ENCODE measurements around the gene FIGNL1.

DNA sequence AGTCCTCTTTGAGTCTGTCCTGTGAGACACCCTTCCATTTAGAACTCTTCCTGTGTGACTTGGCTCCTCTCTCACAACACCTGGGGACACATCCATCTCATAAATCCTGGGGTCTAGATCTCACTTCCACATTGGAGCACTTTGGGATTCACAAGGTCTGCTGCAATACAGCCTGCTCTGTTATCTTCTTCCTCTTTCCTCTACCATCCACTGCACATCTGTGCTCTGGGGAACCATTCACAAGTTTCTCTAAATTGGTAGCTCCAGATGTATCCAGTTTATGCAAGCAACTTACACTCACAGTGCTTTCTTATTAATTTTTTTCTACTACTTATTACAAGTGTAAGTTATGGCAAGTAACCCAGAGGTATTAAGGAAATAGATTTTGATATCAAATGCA lies 5.5 kb upstream of the FIGNL1 start:
- TF ChIP-seq, protein P1, sequence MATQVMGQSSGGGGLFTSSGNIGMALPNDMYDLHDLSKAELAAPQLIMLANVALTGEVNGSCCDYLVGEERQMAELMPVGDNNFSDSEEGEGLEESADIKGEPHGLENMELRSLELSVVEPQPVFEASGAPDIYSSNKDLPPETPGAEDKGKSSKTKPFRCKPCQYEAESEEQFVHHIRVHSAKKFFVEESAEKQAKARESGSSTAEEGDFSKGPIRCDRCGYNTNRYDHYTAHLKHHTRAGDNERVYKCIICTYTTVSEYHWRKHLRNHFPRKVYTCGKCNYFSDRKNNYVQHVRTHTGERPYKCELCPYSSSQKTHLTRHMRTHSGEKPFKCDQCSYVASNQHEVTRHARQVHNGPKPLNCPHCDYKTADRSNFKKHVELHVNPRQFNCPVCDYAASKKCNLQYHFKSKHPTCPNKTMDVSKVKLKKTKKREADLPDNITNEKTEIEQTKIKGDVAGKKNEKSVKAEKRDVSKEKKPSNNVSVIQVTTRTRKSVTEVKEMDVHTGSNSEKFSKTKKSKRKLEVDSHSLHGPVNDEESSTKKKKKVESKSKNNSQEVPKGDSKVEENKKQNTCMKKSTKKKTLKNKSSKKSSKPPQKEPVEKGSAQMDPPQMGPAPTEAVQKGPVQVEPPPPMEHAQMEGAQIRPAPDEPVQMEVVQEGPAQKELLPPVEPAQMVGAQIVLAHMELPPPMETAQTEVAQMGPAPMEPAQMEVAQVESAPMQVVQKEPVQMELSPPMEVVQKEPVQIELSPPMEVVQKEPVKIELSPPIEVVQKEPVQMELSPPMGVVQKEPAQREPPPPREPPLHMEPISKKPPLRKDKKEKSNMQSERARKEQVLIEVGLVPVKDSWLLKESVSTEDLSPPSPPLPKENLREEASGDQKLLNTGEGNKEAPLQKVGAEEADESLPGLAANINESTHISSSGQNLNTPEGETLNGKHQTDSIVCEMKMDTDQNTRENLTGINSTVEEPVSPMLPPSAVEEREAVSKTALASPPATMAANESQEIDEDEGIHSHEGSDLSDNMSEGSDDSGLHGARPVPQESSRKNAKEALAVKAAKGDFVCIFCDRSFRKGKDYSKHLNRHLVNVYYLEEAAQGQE (IDR thresholded peaks at IDR 0.05; ENCODE audit: insufficient read depth in 1 of 2, low read depth in 2 of 2, low read length in 2 of 2), result no peak
- no peak for TF ChIP-seq POLR2AphosphoS5 (IDR thresholded peaks at IDR 0.05; ENCODE audit: low read depth, low read length)
- no peak for TF ChIP-seq SIN3A (IDR thresholded peaks at IDR 0.05; ENCODE audit: borderline replicate concordance, insufficient read depth, low read length)
- TF ChIP-seq TAF1 (IDR thresholded peaks at IDR 0.05; ENCODE audit: borderline replicate concordance, insufficient read depth, low read length), result no peak
